ENCODE measurements around the gene AIFM2. TPM values are rescaled to one million over a fixed set of nuclear protein-coding genes. Genes with fewer than 3 reads are reported as not detected.

The AIFM2 gene
- total RNA-seq, 4 donors from 2014 or later, result 22.0 to 38.3 (median 31.1) TPM

GRCh38 chr10:70078329-70078728, 54.3 kb downstream of the AIFM2 start:
- no peak overlapping the region for H3K27ac ChIP-seq
- H3K27me3 ChIP-seq, result no peaks in the 10 kb centered on the region
- intact Hi-C loops (cut with DNase I), result no loop called here
- H3K36me3 ChIP-seq, result no peaks in the 10 kb centered on the region
- H3K9me3 ChIP-seq, result no peaks in the 10 kb centered on the region
- no peak for TF ChIP-seq POLR2A (IDR thresholded peaks at IDR 0.05)
- no peak for TF ChIP-seq CTCF (IDR thresholded peaks at IDR 0.05)
- 91 to 100% methylated on average over 5 of the region's 5 CpGs for WGBS, 2 donors
- no peak for DNase-seq
- H3K4me1 ChIP-seq, result no peaks in the 10 kb centered on the region
- H3K4me3 ChIP-seq (replicated peaks in 1 of 3), result no peak overlapping the region

- Histone ChIP-seq H3K27ac (no peak overlapping the region), H3K36me3 (no peaks in the 10 kb centered on the region), H3K27me3 (no peaks in the 10 kb centered on the region), H3K4me3 (replicated peaks in 1 of 3) (no peak overlapping the region), H3K9me3 (no peaks in the 10 kb centered on the region), H3K4me1 (no peaks in the 10 kb centered on the region)
- intact Hi-C loops (cut with DNase I), result no loop called here
- WGBS, 2 donors, result 93 to 98% methylated on average over 2 of the region's 2 CpGs
- TF ChIP-seq POLR2A (IDR thresholded peaks at IDR 0.05) (no peak), CTCF (IDR thresholded peaks at IDR 0.05) (no peak)
- no peak for DNase-seq
Observed at GRCh38 chr10:70074971-70075370, 57.7 kb downstream of the AIFM2 start.

- Histone ChIP-seq H3K4me3 (replicated peaks in 1 of 3) (no peak overlapping the region), H3K4me1 (no peaks in the 10 kb centered on the region), H3K27ac (no peak overlapping the region), H3K36me3 (no peaks in the 10 kb centered on the region), H3K9me3 (no peaks in the 10 kb centered on the region), H3K27me3 (no peaks in the 10 kb centered on the region)
- WGBS, 2 donors, result 94 to 96% methylated on average over 2 of the region's 2 CpGs
- TF ChIP-seq CTCF (IDR thresholded peaks at IDR 0.05) (no peak), POLR2A (IDR thresholded peaks at IDR 0.05) (no peak)
- intact Hi-C loops (cut with DNase I), result no loop called here
- no peak for DNase-seq
Observed at GRCh38 chr10:70074165-70074564, 58.5 kb downstream of the AIFM2 start.

- no peak overlapping the region for H3K4me3 ChIP-seq (replicated peaks in 1 of 3)
- H3K4me1 ChIP-seq, result no peaks in the 10 kb centered on the region
- H3K9me3 ChIP-seq, result no peaks in the 10 kb centered on the region
- WGBS, 2 donors, result 90 to 96% methylated on average over 11 of the region's 11 CpGs
- no peak for TF ChIP-seq POLR2A (IDR thresholded peaks at IDR 0.05)
- TF ChIP-seq CTCF (IDR thresholded peaks at IDR 0.05), result no peak
- H3K27ac ChIP-seq, result no peak overlapping the region
- no peaks in the 10 kb centered on the region for H3K36me3 ChIP-seq
- intact Hi-C loops (cut with DNase I), result no loop called here
- H3K27me3 ChIP-seq, result no peaks in the 10 kb centered on the region
- DNase-seq, result no peak
Observed at GRCh38 chr10:70070834-70071233, 61.8 kb downstream of the AIFM2 start.

- no peaks in the 10 kb centered on the region for H3K27me3 ChIP-seq
- no peak overlapping the region for H3K27ac ChIP-seq
- H3K36me3 ChIP-seq, result no peaks in the 10 kb centered on the region
- H3K9me3 ChIP-seq, result no peaks in the 10 kb centered on the region
- no peak for DNase-seq
- 89 to 90% methylated on average over 5 of the region's 5 CpGs for WGBS, 2 donors
- intact Hi-C loops (cut with DNase I), result no loop called here
- TF ChIP-seq CTCF (IDR thresholded peaks at IDR 0.05) (no peak), POLR2A (IDR thresholded peaks at IDR 0.05) (no peak)
- H3K4me1 ChIP-seq, result no peaks in the 10 kb centered on the region
- no peak overlapping the region for H3K4me3 ChIP-seq (replicated peaks in 1 of 3)
Observed at GRCh38 chr10:70069346-70069745, 63.3 kb downstream of the AIFM2 start.

All from thyroid gland (tissue), 4 donors.